HEK293 (cell line): ENCODE data around the gene ORM2.

ENCODE experiments used
- CTCF ChIA-PET: fragments of 350-600 bp; formaldehyde crosslinking; extraction: SDS; loops from one replicate; lab custom pipeline; 2021; ENCODE audit warnings: antibody characterized with exemption; lab: Yijun Ruan, JAX
- POLR2A ChIA-PET: fragments of 300-600 bp; formaldehyde crosslinking; extraction: SDS; loops from one replicate; lab custom pipeline; 2020; ENCODE audit warnings: antibody characterized with exemption, inconsistent platforms; lab: Yijun Ruan, JAX
- H3K27ac ChIP-seq: fragments of 200-500 bp; sonication (Bioruptor generic); 2 replicates; pipeline ENCODE4 v1.5.1; 2014; ENCODE audit warnings: low read depth, low read length, control low read depth, inconsistent platforms; ENCODE audit errors: extremely low read depth
- H3K36me3 ChIP-seq, 2 experiments: fragments of 200-500 bp in 1 of 2; sonication (Bioruptor generic) in 1 of 2; 1 replicate in 1 of 2; 2 replicates in 1 of 2; pipeline ENCODE4 v1.5.1; 2014 to 2017; ENCODE audit warnings: inconsistent platforms in 2 of 2, low read length in 2 of 2; ENCODE audit not compliant: control insufficient read depth in 2 of 2, insufficient read depth in 1 of 2
- H3K4me1 ChIP-seq: fragments of 200-500 bp; sonication (Bioruptor generic); 2 replicates; pipeline ENCODE4 v1.5.1; 2014; ENCODE audit warnings: mild to moderate bottlenecking, low read length, inconsistent platforms; ENCODE audit not compliant: control insufficient read depth, insufficient read depth
- H3K4me3 ChIP-seq: 2 replicates; pipeline ENCODE4 v1.5.1; 2011; ENCODE audit warnings: low read depth, mild to moderate bottlenecking, control low read depth, low read length, moderate library complexity
- H3K9me3 ChIP-seq: fragments of 200-500 bp; sonication (Bioruptor generic); 2 replicates; pipeline ENCODE4 v1.5.1; 2014; ENCODE audit warnings: low read depth, low read length, inconsistent platforms; ENCODE audit not compliant: control insufficient read depth, insufficient read depth
- BCL11A ChIP-seq: fragments of 450-650 bp; formaldehyde crosslinking; IDR thresholded peaks from 2 replicates; pipeline ENCODE4 v1.5.1; 2016; ENCODE audit warnings: low read depth, missing biosample characterization, missing genetic modification characterization
- GFI1B ChIP-seq: fragments of 450-650 bp; formaldehyde crosslinking; IDR thresholded peaks from 2 replicates; pipeline ENCODE4 v1.5.1; 2016; ENCODE audit warnings: missing biosample characterization, missing genetic modification characterization
- KLF17 ChIP-seq: fragments of 450-650 bp; formaldehyde crosslinking; IDR thresholded peaks from 2 replicates; pipeline ENCODE4 v1.5.1; 2016; ENCODE audit warnings: missing biosample characterization, missing genetic modification characterization
- SALL2 ChIP-seq: fragments of 450-650 bp; formaldehyde crosslinking; IDR thresholded peaks from 2 replicates; pipeline ENCODE4 v1.5.0; 2017; ENCODE audit warnings: missing biosample characterization, mild to moderate bottlenecking, missing genetic modification characterization, borderline replicate concordance
- SCRT2 ChIP-seq: fragments of 450-650 bp; formaldehyde crosslinking; IDR thresholded peaks from 2 replicates; pipeline ENCODE4 v1.5.1; 2016; ENCODE audit warnings: missing biosample characterization, missing genetic modification characterization
- SETDB1 ChIP-seq: IDR thresholded peaks from one replicate; pipeline ENCODE4 v1.6.1; 2017; ENCODE audit warnings: mild to moderate bottlenecking, low read length, moderate library complexity, mixed read lengths; ENCODE audit not compliant: insufficient read length
- TRIM28 ChIP-seq: IDR thresholded peaks from 2 replicates; pipeline ENCODE4 v1.6.1; 2011; ENCODE audit warnings: low read length, control low read depth, borderline replicate concordance
- ZBTB21 ChIP-seq: fragments of 450-650 bp; formaldehyde crosslinking; IDR thresholded peaks from 2 replicates; pipeline ENCODE4 v1.5.1; 2017; ENCODE audit warnings: missing biosample characterization, missing genetic modification characterization
- ZBTB7A ChIP-seq: fragments of 450-650 bp; formaldehyde crosslinking; IDR thresholded peaks from 2 replicates; pipeline ENCODE4 v1.5.1; 2016; ENCODE audit warnings: low read depth, missing biosample characterization, missing genetic modification characterization
- ZBTB8A ChIP-seq: fragments of 450-650 bp; formaldehyde crosslinking; IDR thresholded peaks from 2 replicates; pipeline ENCODE4 v1.5.1; 2016; ENCODE audit warnings: missing biosample characterization, missing genetic modification characterization
- ZNF114 ChIP-seq: fragments of 450-650 bp; formaldehyde crosslinking; IDR thresholded peaks from 2 replicates; pipeline ENCODE4 v1.5.0; 2017; ENCODE audit warnings: missing biosample characterization, missing genetic modification characterization
- ZNF133 ChIP-seq: fragments of 450-650 bp; formaldehyde crosslinking; IDR thresholded peaks from 2 replicates; pipeline ENCODE4 v1.5.1; 2016; ENCODE audit warnings: missing biosample characterization, missing genetic modification characterization
- ZNF155 ChIP-seq: fragments of 450-650 bp; formaldehyde crosslinking; IDR thresholded peaks from 2 replicates; pipeline ENCODE4 v1.5.1; 2016; ENCODE audit warnings: missing biosample characterization, missing genetic modification characterization
- ZNF26 ChIP-seq: fragments of 450-650 bp; formaldehyde crosslinking; IDR thresholded peaks from 2 replicates; pipeline ENCODE4 v1.5.1; 2016; ENCODE audit warnings: missing biosample characterization, missing genetic modification characterization
- ZNF514 ChIP-seq: fragments of 450-650 bp; formaldehyde crosslinking; IDR thresholded peaks from 2 replicates; pipeline ENCODE4 v1.5.1; 2016; ENCODE audit warnings: missing biosample characterization, missing genetic modification characterization
- ZNF521 ChIP-seq: fragments of 450-650 bp; formaldehyde crosslinking; IDR thresholded peaks from 2 replicates; pipeline ENCODE4 v1.5.1; 2017; ENCODE audit warnings: missing biosample characterization, mild to moderate bottlenecking, missing genetic modification characterization
- ZNF530 ChIP-seq: fragments of 450-650 bp; formaldehyde crosslinking; IDR thresholded peaks from 2 replicates; pipeline ENCODE4 v1.5.1; 2016; ENCODE audit warnings: low read depth, missing biosample characterization, missing genetic modification characterization
- ZNF555 ChIP-seq: fragments of 450-650 bp; formaldehyde crosslinking; conservative IDR thresholded peaks from 2 replicates; pipeline ENCODE4 v1.5.1; 2017; ENCODE audit warnings: missing biosample characterization, mild to moderate bottlenecking, missing genetic modification characterization, inconsistent platforms
- ZNF561 ChIP-seq: fragments of 450-650 bp; IDR thresholded peaks from 2 replicates; pipeline ENCODE4 v1.5.1; 2018; ENCODE audit warnings: missing biosample characterization, missing genetic modification characterization, borderline replicate concordance
- ZNF585B ChIP-seq: fragments of 450-650 bp; formaldehyde crosslinking; IDR thresholded peaks from 2 replicates; pipeline ENCODE4 v1.5.1; 2016; ENCODE audit warnings: missing biosample characterization, missing genetic modification characterization
- ZNF776 ChIP-seq: fragments of 450-650 bp; formaldehyde crosslinking; IDR thresholded peaks from 2 replicates; pipeline ENCODE4 v1.5.0; 2017; ENCODE audit warnings: missing biosample characterization, missing genetic modification characterization, borderline replicate concordance
- ZNF830 ChIP-seq: fragments of 450-650 bp; IDR thresholded peaks from 2 replicates; pipeline ENCODE4 v1.5.0; 2018; ENCODE audit warnings: missing biosample characterization, missing genetic modification characterization, low read depth, mild to moderate bottlenecking, moderate library complexity
- ZNF843 ChIP-seq: fragments of 450-650 bp; formaldehyde crosslinking; IDR thresholded peaks from 2 replicates; pipeline ENCODE4 v1.5.1; 2016; ENCODE audit warnings: missing biosample characterization, missing genetic modification characterization
- ZSCAN4 ChIP-seq: fragments of 450-650 bp; formaldehyde crosslinking; IDR thresholded peaks from 2 replicates; pipeline ENCODE4 v1.5.1; 2017; ENCODE audit warnings: missing biosample characterization, missing genetic modification characterization

Gene ORM2

GRCh38 chr9:114372921-114373448, 43.3 kb downstream of the ORM2 start (continued):
- no peak for TF ChIP-seq KLF17 (tag by site-specific recombination)
- no peak for TF ChIP-seq ZNF133 (tag by site-specific recombination)
- no peak for TF ChIP-seq ZNF155
- no peak for TF ChIP-seq SALL2 (tag by site-specific recombination)
- TF ChIP-seq ZNF114 (tag by site-specific recombination), result no peak

- CTCF ChIA-PET, result interaction anchor here (0.9 kb wide), 1 partner anchor 31 kb away, joined by 3 read pairs; no protein-coding TSS in a partner anchor
- Histone ChIP-seq H3K36me3 (no peaks in the 10 kb centered on the region), H3K4me3 (no peak overlapping the region)
- POLR2A ChIA-PET, result no interaction called here
- TF ChIP-seq ZNF530 (tag by site-specific recombination) (no peak), BCL11A (tag by site-specific recombination) (no peak), ZNF561 (tag by site-specific recombination) (no peak), TRIM28 (no peak), ZNF585B (tag by site-specific recombination) (no peak), ZBTB21 (tag by site-specific recombination) (no peak), ZNF514 (no peak), ZBTB7A (tag by site-specific recombination) (no peak), ZSCAN4 (tag by site-specific recombination) (no peak), ZNF776 (no peak), ZNF555 (tag by site-specific recombination) (no peak), ZNF521 (tag by site-specific recombination) (no peak), ZNF843 (tag by site-specific recombination) (no peak), SCRT2 (tag by site-specific recombination) (no peak), ZNF114 (tag by site-specific recombination) (no peak), ZBTB8A (tag by site-specific recombination) (no peak), SETDB1 (no peak), ZNF830 (tag by site-specific recombination) (no peak), ZNF26 (no peak), GFI1B (tag by site-specific recombination) (no peak)
- TF ChIP-seq, all 188 proteins: peak for 0
- Histone ChIP-seq H3K27ac (no peak overlapping the region), H3K4me1 (no peaks in the 10 kb centered on the region), H3K9me3 (no peaks in the 10 kb centered on the region)
These were observed 44.5 kb downstream of the ORM2 start for GRCh38 chr9:114373960-114374730.
